ENCODE data around the gene PPP1R3G. TPM values are rescaled to one million over a fixed set of nuclear protein-coding genes. Genes with fewer than 3 reads are reported as not detected.

Gene PPP1R3G
- polyA plus RNA-seq, 2 of the 4 experiments (the other 2 are of a cell fraction), result 0.21 to 0.72 TPM

DNA sequence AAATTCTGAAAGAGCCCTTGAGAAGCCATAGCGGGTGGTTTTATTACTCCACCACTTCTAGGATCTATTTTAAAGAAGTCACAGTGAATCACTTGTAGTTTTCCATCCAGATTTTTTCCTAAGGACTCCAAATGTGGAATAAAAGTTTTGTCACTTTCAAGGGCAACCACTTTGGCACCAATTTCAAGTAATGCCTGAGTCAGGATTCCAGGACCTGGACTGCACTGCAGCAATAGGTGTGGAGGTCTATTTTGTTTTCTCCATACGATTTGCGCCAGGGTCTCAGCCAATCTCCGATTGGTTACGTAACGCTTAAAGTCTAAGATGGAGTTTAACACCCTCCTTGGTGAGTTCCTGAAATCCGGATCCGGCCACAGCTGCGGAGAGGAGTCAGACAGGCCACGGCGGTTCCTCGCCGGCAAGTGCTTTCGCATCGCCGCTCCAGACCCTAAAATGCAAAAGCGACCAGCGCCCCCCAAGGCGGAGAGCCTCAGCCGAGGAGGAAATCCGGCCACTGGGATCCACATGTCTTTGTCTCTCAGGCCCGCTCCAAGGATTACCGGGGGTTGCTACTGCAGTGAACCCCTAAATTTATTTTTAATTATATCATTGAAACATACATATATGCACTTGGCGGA lies 18.6 kb upstream of the PPP1R3G start:
- FAIRE-seq (no peak), DNase-seq (ENCODE audit: low read depth in 1 of 2, low spot score in 1 of 2) (no peak), ATAC-seq (no peak)
- H3K27ac ChIP-seq, result no peak overlapping the region
- H3K9me3 ChIP-seq, result no peaks in the 10 kb centered on the region
- no peak overlapping the region for H3K4me3 ChIP-seq
- 87% methylated on average over 24 of the region's 24 CpGs for WGBS (ENCODE audit: missing lambda C conversion rate)
- CTCF ChIA-PET, result no interaction called here
- H3K4me1 ChIP-seq, result peaks cover 5% of the 10 kb centered on the region; the same call in 2 of the 3 replicates
- no peak overlapping the region for H3K4me2 ChIP-seq
- POLR2A ChIA-PET, result no interaction called here
- TF ChIP-seq EHMT2 (IDR thresholded peaks at IDR 0.05; ENCODE audit: low read depth) (no peak), KDM1A (IDR thresholded peaks at IDR 0.05; ENCODE audit: low read depth) (no peak), BHLHE40 (IDR thresholded peaks at IDR 0.05; ENCODE audit: low read depth, low read length) (no peak), MYC (IDR thresholded peaks at IDR 0.05; ENCODE audit: borderline replicate concordance, low read length) (no peak), NFE2L2 (conservative IDR thresholded peaks at IDR 0.05; ENCODE audit: low read length) (no peak)
- TF ChIP-seq, protein P1, sequence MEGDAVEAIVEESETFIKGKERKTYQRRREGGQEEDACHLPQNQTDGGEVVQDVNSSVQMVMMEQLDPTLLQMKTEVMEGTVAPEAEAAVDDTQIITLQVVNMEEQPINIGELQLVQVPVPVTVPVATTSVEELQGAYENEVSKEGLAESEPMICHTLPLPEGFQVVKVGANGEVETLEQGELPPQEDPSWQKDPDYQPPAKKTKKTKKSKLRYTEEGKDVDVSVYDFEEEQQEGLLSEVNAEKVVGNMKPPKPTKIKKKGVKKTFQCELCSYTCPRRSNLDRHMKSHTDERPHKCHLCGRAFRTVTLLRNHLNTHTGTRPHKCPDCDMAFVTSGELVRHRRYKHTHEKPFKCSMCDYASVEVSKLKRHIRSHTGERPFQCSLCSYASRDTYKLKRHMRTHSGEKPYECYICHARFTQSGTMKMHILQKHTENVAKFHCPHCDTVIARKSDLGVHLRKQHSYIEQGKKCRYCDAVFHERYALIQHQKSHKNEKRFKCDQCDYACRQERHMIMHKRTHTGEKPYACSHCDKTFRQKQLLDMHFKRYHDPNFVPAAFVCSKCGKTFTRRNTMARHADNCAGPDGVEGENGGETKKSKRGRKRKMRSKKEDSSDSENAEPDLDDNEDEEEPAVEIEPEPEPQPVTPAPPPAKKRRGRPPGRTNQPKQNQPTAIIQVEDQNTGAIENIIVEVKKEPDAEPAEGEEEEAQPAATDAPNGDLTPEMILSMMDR (IDR thresholded peaks at IDR 0.05), result no peak

DNA sequence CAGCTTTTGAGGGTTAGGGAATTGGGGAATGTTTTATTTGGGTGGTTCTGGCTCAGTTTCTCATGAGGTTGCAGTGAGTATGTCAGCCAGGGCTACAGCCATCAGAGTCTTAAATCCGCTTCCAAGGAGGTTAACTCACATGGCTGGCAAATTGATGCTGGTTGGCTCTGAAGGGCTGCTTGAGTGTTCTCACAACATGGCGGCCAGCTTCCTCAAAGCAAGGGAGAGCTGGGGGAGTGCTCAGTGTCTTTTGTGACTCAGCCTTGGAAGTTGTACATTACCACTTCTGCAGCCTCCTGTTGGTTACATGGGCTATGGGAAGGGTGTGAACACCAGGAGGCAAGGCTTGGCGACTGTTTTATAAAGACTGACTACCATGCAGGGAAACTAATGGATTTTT lies 17.8 kb upstream of the PPP1R3G start:
- Histone ChIP-seq H3K4me1 (peaks cover 5% of the 10 kb centered on the region; the same call in 2 of the 3 replicates), H3K4me2 (no peak overlapping the region), H3K9me3 (no peaks in the 10 kb centered on the region), H3K4me3 (no peak overlapping the region), H3K27ac (no peak overlapping the region)
- ATAC-seq, result no peak
- WGBS (ENCODE audit: missing lambda C conversion rate), result 68% methylated on average over 3 of the region's 3 CpGs
- ChIA-PET CTCF (no interaction called here), POLR2A (no interaction called here)
- TF ChIP-seq RARB (CRISPR knock-in tag; IDR thresholded peaks at IDR 0.05), result no peak
- TF ChIP-seq FOXS1 (CRISPR knock-in tag; IDR thresholded peaks at IDR 0.05), result no peak
- TF ChIP-seq CEBPB (IDR thresholded peaks at IDR 0.05), result no peak
- TF ChIP-seq TP53 (CRISPR knock-in tag; IDR thresholded peaks at IDR 0.05), result no peak
- TF ChIP-seq RNF2 (IDR thresholded peaks at IDR 0.05; ENCODE audit: borderline replicate concordance, low read depth), result no peak
- TF ChIP-seq, protein P2, sequence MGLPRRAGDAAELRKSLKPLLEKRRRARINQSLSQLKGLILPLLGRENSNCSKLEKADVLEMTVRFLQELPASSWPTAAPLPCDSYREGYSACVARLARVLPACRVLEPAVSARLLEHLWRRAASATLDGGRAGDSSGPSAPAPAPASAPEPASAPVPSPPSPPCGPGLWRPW (IDR thresholded peaks at IDR 0.05), result no peak
- TF ChIP-seq PHF8 (IDR thresholded peaks at IDR 0.05; ENCODE audit: borderline replicate concordance, low read depth), result no peak
- TF ChIP-seq, protein P3, sequence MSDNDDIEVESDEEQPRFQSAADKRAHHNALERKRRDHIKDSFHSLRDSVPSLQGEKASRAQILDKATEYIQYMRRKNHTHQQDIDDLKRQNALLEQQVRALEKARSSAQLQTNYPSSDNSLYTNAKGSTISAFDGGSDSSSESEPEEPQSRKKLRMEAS (IDR thresholded peaks at IDR 0.05), result no peak
- no peak for TF ChIP-seq FOSB (CRISPR knock-in tag; IDR thresholded peaks at IDR 0.05)
- TF ChIP-seq, protein P1 (IDR thresholded peaks at IDR 0.05), result no peak
- TF ChIP-seq HOXA7 (CRISPR knock-in tag; IDR thresholded peaks at IDR 0.05), result no peak
- no peak for FAIRE-seq
- DNase-seq (ENCODE audit: low read depth in 1 of 2, low spot score in 1 of 2), result no peak

DNA sequence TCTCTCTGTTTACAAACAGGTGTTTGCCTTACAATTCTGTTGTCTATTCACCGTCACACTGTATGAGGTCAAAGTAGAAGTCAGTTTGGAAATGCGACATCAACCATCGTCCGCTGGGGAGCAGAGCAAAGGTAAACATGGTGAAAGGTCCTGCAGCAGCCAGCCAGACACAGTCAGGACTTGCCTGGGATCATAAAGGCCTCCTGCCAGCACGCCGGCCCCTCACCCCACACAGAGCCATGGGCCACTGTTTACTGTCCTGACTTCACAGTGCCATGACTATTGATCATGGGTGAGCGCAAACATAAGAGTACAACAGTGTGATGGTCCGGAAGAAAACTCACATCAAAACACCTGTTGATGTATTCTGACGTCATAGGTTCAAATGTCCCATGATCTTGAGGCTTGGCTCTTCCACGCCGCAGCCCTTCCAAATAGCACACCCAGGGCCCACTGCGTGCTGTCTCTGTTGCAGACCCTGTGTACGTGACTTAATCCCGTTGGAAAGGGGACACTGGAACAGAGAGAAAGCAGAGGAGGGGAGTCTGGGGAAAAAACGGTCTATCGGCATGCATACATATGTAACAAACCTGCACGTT lies 16.9 kb upstream of the PPP1R3G start:
- H3K4me2 ChIP-seq, result no peak overlapping the region
- POLR2A ChIA-PET, result no interaction called here
- DNase-seq (ENCODE audit: low read depth in 1 of 2, low spot score in 1 of 2) (no peak), FAIRE-seq (no peak), ATAC-seq (no peak)
- no peaks in the 10 kb centered on the region for H3K9me3 ChIP-seq
- 86% methylated on average over 16 of the region's 17 CpGs for WGBS (ENCODE audit: missing lambda C conversion rate)
- H3K27ac ChIP-seq, result no peak overlapping the region
- TF ChIP-seq MYC (IDR thresholded peaks at IDR 0.05; ENCODE audit: borderline replicate concordance, low read length) (no peak), POLR2A (IDR thresholded peaks at IDR 0.05; ENCODE audit: low read length) (no peak), FOXS1 (CRISPR knock-in tag; IDR thresholded peaks at IDR 0.05) (no peak), CBX2 (IDR thresholded peaks at IDR 0.05; ENCODE audit: borderline replicate concordance, low read depth) (no peak), HOXB5 (CRISPR knock-in tag; IDR thresholded peaks at IDR 0.05) (no peak), TP53 (CRISPR knock-in tag; IDR thresholded peaks at IDR 0.05) (no peak), SMC3 (IDR thresholded peaks at IDR 0.05) (no peak), HOXB13 (CRISPR knock-in tag; IDR thresholded peaks at IDR 0.05; ENCODE audit: low read depth) (no peak), HDAC2 (IDR thresholded peaks at IDR 0.05) (no peak), NPAS2 (CRISPR knock-in tag; IDR thresholded peaks at IDR 0.05; ENCODE audit: borderline replicate concordance) (no peak), TFCP2L1 (CRISPR knock-in tag; IDR thresholded peaks at IDR 0.05) (no peak), RFX5 (IDR thresholded peaks at IDR 0.05) (no peak), ZSCAN20 (CRISPR knock-in tag; IDR thresholded peaks at IDR 0.05) (no peak)
- TF ChIP-seq, protein P4, sequence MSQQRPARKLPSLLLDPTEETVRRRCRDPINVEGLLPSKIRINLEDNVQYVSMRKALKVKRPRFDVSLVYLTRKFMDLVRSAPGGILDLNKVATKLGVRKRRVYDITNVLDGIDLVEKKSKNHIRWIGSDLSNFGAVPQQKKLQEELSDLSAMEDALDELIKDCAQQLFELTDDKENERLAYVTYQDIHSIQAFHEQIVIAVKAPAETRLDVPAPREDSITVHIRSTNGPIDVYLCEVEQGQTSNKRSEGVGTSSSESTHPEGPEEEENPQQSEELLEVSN (IDR thresholded peaks at IDR 0.05; ENCODE audit: borderline replicate concordance, low read depth), result no peak
- TF ChIP-seq, protein P5, sequence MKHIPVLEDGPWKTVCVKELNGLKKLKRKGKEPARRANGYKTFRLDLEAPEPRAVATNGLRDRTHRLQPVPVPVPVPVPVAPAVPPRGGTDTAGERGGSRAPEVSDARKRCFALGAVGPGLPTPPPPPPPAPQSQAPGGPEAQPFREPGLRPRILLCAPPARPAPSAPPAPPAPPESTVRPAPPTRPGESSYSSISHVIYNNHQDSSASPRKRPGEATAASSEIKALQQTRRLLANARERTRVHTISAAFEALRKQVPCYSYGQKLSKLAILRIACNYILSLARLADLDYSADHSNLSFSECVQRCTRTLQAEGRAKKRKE (CRISPR knock-in tag; IDR thresholded peaks at IDR 0.05; ENCODE audit: low read depth), result no peak
- TF ChIP-seq, protein P2 (IDR thresholded peaks at IDR 0.05), result no peak
- CTCF ChIA-PET, result no interaction called here
- peaks cover 5% of the 10 kb centered on the region; the same call in 2 of the 3 replicates for H3K4me1 ChIP-seq
- no peak overlapping the region for H3K4me3 ChIP-seq
